GM18511 (cell line): ENCODE results near the gene PCBP4.

Experiments used
- ATAC-seq: cut with Tn5 transposase; IDR thresholded peaks from one replicate; pipeline ENCODE4 v1.9.1; 2021; ENCODE audit warnings: mild to moderate bottlenecking, moderate library complexity; ENCODE audit not compliant: unreplicated experiment

The PCBP4 gene

DNA sequence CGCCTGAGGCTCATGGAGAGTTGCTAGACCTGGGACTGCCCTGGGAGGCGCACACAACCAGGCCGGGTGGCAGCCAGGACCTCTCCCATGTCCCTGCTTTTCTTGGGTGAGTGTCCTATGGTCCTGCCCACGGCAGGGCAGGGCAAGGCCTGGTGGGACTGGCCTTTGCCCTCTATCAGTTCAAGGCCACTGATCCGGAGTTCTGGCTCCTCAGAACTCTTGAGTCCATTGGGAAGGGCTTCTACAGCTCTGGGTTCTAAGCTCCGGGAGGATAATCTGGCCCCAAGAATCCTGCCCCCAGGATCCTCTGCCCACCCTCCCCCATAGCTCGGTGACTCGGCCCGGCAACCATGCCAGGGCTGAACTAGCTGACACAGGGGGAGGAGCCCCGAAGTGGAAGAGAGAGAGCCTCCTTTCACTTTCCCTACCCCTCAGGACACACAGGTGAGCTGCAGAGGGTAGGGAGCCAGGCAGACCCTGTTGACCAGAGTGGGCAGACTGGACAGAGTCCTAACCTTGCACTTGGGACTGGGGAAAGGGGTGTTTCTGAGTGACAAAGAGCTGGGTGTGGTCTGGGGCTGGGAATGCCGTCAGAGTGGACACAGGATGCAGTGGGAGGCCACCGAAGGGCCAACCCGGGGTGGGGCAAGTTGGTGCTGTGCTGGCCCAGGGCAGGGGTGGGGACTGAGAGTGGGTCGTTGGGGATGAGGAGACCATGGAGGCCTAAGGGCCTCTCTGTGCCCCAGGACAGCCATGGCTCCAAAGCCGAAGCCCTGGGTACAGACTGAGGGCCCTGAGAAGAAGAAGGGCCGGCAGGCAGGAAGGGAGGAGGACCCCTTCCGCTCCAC lies 24.4 kb downstream of the PCBP4 start:
- peak; percentile 46 for ATAC-seq

DNA sequence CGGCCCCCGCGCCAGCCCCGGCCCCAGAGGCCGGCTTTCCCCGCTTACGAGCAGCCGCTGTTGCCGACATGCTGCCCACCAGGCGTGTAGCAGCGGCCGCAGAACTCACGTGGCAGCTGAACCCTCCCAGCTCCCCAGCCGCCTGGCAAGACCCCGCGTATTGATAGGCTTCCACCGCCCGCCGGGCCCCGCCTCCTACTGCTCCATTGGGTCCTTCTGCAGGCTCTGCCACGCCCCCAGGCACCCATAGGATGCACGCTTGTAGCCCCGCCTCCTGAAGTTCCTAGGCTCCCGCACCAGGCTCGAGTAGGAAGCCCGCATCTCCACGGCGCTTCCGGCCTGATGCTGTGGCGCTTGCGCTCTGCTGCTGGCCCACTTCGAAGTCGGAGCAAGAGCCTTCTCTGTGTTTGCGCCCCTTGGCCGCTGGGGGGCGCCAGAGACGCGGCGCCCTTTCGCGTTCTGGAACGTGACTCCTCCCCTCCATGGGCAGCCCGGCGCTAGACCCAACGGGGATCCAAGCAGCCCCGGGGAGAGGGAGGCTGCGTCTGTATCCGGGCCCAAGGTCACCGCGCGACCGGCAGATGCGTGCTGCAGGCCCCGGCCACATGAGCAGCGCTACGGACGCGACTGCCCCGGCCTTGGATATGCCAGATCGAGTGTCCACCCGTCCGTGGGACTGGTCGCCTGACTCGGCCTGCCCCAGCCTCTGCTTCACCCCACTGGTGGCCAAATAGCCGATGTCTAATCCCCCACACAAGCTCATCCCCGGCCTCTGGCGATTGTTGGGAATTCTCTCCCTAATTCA lies 25.3 kb downstream of the PCBP4 start, which contains the start of the genes PARP3 and RRP9:
Gene PARP3 (plus strand): TSS at position 566 of the 805 bp plus-strand sequence. CDS start 993 bp downstream, outside the sequence.
Gene RRP9 (minus strand): TSS at position 107 of the 805 bp plus-strand sequence. CDS start 37 bp downstream, at position 70.
- peak; percentile 89 for ATAC-seq

DNA sequence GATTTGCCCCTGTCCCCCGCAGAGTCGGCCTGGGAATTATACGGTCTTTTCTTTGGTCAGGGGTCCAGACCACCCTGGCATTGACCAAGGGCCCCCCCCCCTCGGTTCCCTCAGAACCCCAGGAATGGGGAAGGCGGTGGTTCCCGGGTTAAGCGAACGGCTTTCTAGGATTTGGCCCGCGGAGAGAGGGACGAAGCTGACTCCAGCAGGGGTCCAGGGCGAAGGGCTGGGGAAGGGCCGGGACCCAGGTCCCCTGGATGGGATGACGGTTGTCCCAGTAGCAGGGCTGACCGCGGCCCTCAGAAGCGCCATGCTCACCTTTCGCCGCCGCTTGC lies 25.8 kb downstream of the PCBP4 start:
- no peak for ATAC-seq

DNA sequence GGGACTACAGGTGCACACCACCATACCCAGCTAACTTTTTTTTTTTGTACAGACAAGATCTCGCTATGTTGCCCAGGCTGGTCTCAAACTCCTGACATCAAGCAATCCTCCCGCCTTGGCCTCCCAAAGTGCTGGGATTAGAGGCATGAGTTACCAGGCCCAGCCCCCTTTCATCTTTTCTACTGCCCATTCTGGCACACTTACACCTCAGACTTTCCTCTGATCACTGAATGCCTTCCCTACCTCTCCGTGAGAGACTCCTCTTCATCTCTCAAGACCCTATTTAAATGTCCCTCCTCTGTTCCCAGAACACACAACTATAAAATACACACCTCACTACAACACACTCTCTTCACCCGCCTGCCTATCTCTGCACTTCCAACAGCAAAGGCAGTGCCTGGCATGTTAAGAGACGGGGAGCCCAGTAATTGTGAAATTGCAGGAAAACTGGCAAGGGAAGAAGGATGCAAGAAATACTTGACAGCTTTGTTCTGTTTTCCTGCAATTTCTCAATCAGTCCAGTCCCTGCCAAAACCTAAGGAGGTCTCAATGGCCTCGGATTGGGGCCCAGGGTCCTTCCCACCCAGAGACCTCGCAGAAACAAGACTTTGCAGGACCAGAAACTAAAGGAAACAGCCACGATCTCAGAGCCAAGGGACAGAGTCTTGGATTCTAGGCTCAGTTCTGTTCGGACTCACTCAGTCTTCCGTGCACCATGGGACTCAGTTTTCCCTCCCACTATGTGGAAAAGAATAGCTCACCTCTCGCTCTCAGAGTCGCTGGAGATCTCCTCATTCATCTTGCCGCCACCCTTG lies 26.4 kb downstream of the PCBP4 start:
- no peak for ATAC-seq

DNA sequence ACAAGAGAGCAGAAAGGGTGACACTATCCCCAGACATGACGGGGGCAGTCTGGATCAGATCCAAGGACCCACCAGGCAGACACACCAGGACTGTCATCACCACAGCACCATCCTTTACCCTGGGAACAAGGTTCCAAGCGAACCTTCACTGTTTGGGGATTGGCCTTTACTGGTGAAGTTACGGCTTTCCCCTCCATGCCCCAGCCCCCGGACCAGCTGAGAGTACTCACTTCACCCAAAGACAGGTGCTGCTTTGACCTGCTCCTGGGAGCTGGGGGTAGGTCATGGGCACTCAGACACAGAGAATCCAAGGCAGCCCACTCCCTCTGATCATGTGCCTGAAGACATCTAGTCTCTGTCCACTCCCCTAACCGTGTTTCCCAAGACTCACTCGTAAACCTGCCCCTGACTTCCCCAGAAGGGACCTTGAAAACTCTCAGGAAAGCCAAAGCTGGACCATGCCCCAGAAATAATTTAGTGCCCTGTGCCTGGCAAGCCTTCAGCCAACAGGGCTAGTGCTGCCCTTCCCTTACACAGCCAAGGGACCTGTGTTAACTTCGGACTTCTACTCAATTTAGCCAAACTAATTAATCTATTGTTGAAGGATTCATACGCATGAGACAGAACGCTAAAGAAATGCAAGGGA lies 28.4 kb downstream of the PCBP4 start:
- ATAC-seq, result no peak

DNA sequence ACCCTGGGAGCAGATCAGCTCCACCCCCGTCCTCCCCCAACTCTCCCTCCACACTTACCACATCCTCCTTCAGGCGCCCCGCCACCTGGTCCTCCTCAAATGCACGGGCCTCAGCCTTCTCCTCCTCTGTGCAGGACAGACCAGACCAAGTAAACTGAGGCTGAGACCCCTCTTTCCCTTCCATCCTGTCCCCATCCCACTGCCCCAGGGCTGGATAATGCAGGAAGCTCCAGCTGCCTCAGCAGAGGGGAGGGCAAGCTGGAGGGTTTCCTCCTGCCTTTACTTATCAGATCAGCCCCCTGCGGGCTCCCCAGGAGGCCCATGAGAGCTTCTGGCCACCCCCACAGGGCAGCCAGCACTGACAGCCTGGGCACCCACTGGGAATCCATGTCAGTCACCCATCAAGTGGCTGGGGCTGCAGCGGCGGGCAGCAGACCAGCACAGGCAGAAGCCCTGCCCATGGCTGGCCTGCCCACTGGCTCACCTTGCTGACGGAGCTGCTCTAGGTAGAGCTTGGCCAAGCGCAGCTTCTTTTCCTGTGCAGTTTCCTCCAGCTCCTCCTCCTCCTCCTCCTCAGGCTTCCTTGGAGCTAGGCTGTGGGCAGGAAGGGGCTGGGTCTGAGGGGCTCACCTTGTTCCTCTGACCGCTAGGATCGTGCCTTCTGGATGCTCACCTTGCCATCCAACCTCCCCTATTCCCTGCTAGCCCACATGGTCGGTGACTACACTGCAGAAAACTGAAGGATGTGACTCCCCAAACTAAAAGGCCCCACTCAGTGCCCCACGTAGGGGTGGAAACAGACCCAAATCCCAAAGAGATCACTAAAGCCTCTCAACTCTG lies 29.4 kb downstream of the PCBP4 start:
- ATAC-seq, result no peak

DNA sequence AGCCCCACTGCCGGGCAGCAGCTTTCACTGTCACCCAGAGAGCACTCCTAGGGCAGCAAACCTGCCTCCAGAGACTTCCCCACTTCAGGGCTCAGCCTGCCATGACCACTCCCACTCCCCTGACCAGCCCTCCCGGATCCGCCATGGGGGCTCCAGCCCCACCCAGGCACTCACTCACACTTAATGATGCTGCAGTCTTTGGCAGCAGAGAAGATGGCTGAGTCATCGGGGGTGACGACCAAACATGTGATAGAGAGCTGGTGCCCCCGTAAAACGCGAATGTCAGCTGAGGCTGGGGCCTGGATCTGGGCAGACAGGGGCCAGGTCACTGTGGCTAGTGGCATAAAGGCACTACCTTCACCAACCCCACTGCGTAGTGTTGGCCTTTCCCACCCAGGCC lies 30.2 kb downstream of the PCBP4 start:
- ATAC-seq, result no peak

DNA sequence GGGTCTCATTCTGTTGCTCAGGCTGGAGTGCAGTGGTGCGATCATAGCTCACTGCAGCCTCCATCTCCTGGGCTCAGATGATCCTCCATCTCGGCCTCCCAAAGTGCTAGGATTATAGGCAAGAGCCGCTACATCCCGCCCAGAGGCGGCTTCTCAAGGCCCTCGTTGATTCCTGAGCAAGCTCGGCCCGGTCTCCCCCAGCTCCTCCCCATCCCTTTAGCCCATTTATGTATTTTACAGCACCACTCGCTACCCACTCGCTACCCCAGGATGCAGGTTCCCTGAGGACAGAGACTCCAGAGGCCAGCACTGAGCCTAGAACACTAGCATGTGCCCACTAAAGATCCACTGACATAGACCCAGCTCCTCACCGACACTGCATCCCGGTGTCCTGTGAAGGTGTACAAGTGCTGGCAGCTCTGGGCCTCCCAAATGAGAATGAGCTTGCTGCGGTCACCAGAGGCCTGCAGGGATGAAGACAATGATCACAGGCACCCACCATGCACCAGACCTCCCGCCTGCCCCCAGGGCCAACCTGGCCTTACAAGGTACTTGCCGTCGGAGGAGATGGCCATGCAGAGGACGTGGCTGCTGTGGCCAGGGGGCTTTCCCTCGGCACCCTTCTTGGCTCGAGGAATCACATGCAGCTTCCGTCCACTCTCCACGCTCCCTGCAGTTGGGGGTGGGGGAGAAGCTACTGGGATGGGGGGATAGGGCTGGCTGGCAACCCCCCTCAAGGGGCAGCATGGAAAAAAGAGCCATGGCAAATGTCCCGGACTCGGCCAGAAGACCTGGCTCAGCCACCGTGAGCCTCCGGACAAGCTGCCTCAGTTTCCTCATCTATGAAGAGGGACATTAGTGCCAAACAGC lies 31.1 kb downstream of the PCBP4 start:
- ATAC-seq, result no peak

DNA sequence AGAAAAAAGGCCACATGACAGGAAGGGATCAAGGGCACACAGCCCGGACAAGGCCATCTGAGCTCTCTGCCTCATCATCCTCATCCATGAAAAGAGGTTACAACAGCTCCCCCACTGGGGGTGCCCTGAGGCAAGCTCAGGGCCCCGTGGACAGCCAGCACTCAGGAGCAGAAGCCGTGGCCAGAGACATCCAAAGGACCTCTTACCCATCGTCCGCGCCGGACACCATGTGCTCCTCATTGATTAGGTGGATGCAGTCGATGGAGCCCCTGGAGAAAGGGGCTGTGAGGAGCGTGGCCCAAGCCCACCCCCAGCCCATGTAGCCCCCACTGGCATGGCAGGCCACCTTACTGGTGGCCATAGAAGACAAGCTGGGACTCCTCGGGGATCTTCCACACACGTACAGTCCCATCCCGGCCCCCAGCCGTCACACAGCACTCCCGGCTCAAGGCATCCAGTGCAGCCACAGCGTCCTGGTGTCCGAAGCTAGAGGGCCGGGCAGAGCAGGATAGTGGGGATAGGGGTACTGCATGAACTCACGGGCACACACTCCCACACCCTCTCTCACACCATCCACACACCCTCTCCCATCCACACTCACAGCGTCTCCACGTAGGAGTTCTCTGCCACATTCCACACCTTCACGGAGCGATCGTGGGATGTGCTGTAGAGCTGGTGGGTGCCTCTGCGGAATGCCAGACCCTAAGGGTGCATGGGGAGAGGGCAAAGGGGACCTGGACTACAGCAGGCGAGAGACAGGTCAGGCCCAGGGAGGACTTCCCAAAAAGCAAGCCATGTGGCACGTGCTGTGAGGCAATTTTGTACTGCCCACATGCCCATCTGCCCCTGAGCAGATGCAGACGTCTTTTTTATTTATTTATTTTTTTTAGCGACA lies 32.0 kb downstream of the PCBP4 start:
- no peak for ATAC-seq

DNA sequence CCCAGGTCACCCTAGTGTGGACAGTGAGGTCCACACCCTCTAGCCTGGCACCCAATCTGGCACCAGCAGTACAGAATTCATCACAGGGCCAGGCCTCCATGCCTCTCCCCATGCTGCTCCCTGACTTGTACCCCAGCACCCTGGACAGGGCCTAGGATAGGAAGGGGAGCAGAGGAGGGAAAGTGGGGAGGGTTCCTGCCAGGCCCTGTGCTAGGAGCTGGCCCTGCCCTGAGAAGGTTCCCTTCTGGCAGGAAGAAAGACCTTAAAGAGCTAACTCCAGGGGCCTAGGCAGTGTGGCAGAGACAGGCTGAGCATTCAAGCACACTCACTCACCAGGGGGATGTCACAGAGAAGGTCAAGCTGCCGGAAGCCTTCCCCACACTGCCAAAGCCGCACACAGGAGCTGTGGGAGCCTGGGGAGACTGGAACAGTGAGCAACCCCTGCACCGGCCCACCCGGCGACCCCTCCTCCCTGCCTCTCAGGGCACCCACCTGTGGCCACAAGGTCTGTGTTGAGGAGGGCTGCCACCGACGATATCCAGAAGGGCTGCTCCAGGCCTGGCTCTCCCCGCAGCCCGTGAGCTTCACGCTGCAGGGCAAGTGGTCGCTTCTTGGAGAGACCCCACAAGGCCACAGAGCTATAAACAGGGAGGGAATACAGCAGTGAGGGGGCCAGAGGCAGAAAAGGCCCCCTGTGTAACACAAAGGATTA lies 33.0 kb downstream of the PCBP4 start:
- ATAC-seq, result no peak

DNA sequence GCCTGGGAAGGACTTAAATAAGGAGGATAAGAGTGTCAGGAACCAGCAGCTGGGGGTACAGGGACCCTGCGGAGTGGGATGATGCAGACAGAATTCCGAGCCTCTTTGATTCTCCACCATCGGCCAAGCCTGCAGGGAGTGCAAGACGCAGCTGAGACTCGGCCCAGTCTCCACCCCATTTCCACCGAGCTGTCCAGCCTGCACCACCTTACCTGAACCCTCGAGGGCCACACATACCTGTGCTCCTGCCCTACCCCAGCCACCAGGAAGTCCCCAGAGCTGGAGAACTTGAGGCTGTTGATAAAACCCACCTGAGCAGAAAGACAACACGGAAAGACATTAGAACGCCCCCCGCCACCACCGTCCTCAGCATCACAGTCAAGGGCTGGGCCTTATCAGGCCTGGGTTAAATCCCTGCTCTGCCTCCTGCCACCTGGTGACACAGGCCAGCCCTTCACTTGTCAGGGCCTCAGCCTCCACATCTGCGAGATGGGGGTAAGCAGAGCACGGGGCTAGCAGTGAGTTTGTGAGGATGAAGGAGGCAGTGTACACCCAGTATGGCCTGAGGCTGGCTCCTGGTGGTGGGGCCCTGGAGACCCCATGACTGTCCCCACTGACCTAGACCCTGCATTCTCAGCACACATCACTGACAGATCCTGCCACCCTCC lies 33.6 kb downstream of the PCBP4 start:
- no peak for ATAC-seq

DNA sequence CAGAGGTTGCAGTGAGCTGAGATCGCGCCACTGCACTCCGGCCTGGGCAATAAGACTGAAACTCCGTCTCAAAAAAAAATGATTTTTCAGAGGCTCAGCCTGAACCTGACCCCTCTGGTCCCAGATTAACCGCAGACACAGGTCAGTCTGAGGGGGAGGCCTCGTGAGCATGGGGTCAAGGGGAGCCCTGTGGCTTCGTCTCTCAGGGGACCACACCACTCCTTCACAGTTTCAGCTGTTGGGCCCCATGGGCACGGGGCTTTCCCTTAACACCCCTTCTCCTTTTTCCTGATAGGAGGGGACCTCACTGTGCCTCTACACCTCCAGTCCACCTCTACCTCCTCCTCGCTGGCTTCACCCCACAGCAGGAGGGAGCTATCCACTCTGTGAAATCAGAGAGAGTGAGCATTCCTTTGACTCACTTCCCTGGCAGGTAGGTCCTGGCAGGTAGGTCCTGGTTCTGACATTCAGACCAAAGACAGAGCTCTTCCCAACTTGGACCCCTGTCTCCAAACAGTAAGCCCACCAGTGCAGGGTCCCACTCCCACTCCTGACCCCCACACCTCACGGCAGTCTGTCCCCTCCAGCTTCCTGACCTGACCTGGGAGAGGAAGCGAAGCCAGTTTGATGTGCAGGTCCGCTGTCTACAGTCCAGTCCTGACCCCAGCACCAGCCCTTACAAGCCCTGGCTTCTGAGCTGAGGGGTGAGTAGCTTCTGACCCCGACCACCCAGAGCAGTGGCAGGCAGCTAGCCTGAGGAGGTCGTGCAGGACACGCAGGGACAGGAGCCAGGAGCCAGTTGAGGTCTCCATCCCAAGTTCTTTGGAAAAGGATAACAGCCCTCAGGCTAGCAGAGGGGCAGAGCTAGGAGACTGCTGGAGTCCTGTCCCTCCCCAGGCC lies 34.5 kb downstream of the PCBP4 start:
- no peak for ATAC-seq

DNA sequence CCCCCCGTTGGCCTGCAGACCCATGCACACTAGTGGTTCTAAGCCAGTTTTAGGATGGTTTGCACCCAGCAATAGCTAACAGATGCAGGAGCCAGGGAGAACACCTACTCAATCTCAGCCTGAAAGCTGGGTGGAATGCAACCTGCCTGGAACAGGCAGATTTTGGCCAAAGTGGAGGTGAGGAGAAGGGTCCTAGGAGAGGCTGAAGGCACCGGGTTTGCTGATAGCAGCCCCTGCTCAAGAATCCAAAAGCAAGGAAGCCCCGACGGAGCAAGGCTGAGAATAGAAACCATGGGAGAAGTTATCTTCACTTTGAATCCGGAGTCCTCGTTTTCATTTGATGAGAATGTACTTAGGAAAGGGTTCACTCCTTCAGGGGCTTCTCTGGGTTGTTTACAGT lies 35.5 kb downstream of the PCBP4 start:
- no peak for ATAC-seq

DNA sequence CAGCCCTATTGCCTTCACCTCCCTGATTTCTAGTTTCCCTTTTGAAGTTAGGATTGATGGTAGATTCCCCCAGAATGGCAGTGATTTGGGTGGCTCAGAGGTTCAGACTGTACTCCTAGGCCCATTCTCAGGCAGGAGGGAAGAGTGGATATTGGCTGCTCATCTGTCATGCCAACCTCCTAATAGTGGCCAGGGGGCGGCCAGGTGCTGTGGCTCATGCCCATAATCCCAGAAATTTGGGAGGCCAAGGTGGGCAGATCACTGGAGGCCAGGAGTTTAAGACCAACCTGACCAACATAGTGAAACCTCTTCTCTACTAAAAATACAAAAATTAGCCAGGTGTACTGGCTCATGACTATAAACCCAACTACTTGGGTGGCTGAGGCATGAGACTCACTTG lies 36.8 kb downstream of the PCBP4 start:
- no peak for ATAC-seq

DNA sequence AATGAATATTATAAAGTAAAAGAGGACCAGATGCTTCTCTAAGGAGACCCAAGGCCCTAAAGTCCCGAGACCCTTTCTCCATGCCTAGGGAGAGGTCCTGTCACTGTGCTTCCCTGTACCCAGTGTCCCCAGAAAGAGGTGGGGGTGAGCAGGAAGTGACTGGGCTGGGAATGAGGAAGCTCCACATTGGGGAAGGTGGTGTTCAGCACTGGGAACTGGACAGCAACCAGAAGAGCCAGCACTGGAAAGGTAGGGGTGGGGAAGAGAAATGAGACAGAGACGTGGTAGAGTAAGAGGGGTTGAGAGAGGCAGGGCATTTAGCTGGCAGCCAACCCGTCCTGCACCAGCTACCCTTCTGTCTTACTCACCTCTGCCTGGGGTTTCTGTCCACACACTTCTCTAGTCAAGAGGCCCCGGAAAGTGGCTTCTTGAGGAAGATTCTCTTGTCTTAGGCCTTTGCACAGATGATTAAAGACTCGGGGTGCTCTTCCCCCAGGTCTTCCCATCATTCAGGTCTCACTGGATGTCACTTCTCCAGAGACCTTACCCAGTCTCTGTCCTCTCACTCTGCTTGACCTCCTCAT lies 37.7 kb downstream of the PCBP4 start:
- no peak for ATAC-seq
